H9 (cell line): ENCODE measurements around the gene EYA4. TPM values are rescaled to one million over a fixed set of nuclear protein-coding genes. Genes with fewer than 3 reads are reported as not detected.

Experiments used
- DNase-seq: peaks from one replicate; pipeline ENCODE4 v3.0.0-alpha.2; 2017
- H2AFZ ChIP-seq: one replicate; pipeline ENCODE4 v1.6.1; 2013; ENCODE audit warnings: mild to moderate bottlenecking, low read length, control low read depth, moderate library complexity
- H2AK5ac ChIP-seq: 2 replicates; pipeline ENCODE4 v1.6.1; 2013; ENCODE audit warnings: low read length, control low read depth, mixed read lengths; ENCODE audit not compliant: insufficient read length
- H2BK120ac ChIP-seq: one replicate; pipeline ENCODE4 v1.6.1; 2013; ENCODE audit warnings: low read depth, mild to moderate bottlenecking, low read length, control low read depth, inconsistent platforms; ENCODE audit not compliant: poor library complexity, severe bottlenecking
- H2BK12ac ChIP-seq: 2 replicates; pipeline ENCODE4 v1.6.1; 2013; ENCODE audit warnings: low read length, control low read depth, mixed read lengths, low read depth; ENCODE audit not compliant: insufficient read length
- H2BK15ac ChIP-seq: 2 replicates; pipeline ENCODE4 v1.6.1; 2013; ENCODE audit warnings: low read depth, low read length, control low read depth
- H2BK20ac ChIP-seq: one replicate; pipeline ENCODE4 v1.6.1; 2013; ENCODE audit warnings: low read depth, mild to moderate bottlenecking, low read length, control low read depth, inconsistent platforms; ENCODE audit not compliant: poor library complexity, severe bottlenecking
- H2BK5ac ChIP-seq: 2 replicates; pipeline ENCODE4 v1.6.1; 2013; ENCODE audit warnings: low read length, control low read depth, mixed read lengths; ENCODE audit not compliant: insufficient read length
- H3K14ac ChIP-seq: 2 replicates; pipeline ENCODE4 v1.6.1; 2013; ENCODE audit warnings: low read length, control low read depth; ENCODE audit not compliant: insufficient read depth
- H3K18ac ChIP-seq: 2 replicates; pipeline ENCODE4 v1.6.1; 2013; ENCODE audit warnings: low read depth, mild to moderate bottlenecking, mixed read lengths, low read length, control low read depth; ENCODE audit not compliant: insufficient read length
- H3K23ac ChIP-seq: 2 replicates; pipeline ENCODE4 v1.6.1; 2013; ENCODE audit warnings: low read length, control low read depth, mixed read lengths, low read depth; ENCODE audit not compliant: insufficient read length
- H3K23me2 ChIP-seq: 2 replicates; pipeline ENCODE4 v1.6.1; 2013; ENCODE audit warnings: low read depth, mild to moderate bottlenecking, mixed read lengths, low read length, control low read depth; ENCODE audit not compliant: insufficient read length, poor library complexity, severe bottlenecking
- H3K27ac ChIP-seq: 2 replicates; pipeline ENCODE4 v1.5.1; 2013; ENCODE audit warnings: low read length, control low read depth, mixed read lengths, low read depth; ENCODE audit not compliant: insufficient read length
- H3K27me3 ChIP-seq: 2 replicates; pipeline ENCODE4 v1.6.1; 2013; ENCODE audit warnings: low read length, control low read depth, inconsistent platforms; ENCODE audit not compliant: insufficient read depth
- H3K4ac ChIP-seq: 2 replicates; pipeline ENCODE4 v1.6.1; 2013; ENCODE audit warnings: low read depth, mild to moderate bottlenecking, control low read depth, inconsistent platforms, low read length, moderate library complexity
- H3K4me1 ChIP-seq: 2 replicates; pipeline ENCODE4 v1.6.1; 2013; ENCODE audit warnings: low read length, control low read depth, inconsistent platforms; ENCODE audit not compliant: insufficient read depth
- H3K4me2 ChIP-seq: 2 replicates; pipeline ENCODE4 v1.6.1; 2013; ENCODE audit warnings: low read length, control low read depth, mixed read lengths; ENCODE audit not compliant: insufficient read length, insufficient read depth
- H3K56ac ChIP-seq: 2 replicates; pipeline ENCODE4 v1.6.1; 2013; ENCODE audit warnings: low read depth, mild to moderate bottlenecking, mixed read lengths, low read length, control low read depth; ENCODE audit not compliant: insufficient read length
- H3K79me1 ChIP-seq: 2 replicates; pipeline ENCODE4 v1.6.1; 2013; ENCODE audit warnings: low read depth, mild to moderate bottlenecking, moderate library complexity, low read length, control low read depth, inconsistent platforms; ENCODE audit not compliant: insufficient read depth, poor library complexity, severe bottlenecking
- H3K79me2 ChIP-seq: 2 replicates; pipeline ENCODE4 v1.6.1; 2013; ENCODE audit warnings: low read length, control low read depth, inconsistent platforms; ENCODE audit not compliant: insufficient read depth
- H3K9ac ChIP-seq: 2 replicates; pipeline ENCODE4 v1.6.1; 2013; ENCODE audit warnings: low read length, control low read depth, mixed read lengths; ENCODE audit not compliant: insufficient read length; ENCODE audit errors: extremely low read depth
- H3K9me3 ChIP-seq: one replicate; pipeline ENCODE4 v1.6.1; 2013; ENCODE audit warnings: low read depth, low read length, inconsistent platforms; ENCODE audit not compliant: control insufficient read depth
- H3T11ph ChIP-seq: one replicate; pipeline ENCODE4 v1.6.1; 2013; ENCODE audit warnings: mild to moderate bottlenecking, low read length, control low read depth, inconsistent platforms
- H4K20me1 ChIP-seq: one replicate; pipeline ENCODE4 v1.6.1; 2013; ENCODE audit not compliant: control insufficient read depth, insufficient read length, insufficient read depth
- H4K5ac ChIP-seq: 2 replicates; pipeline ENCODE4 v1.6.1; 2013; ENCODE audit warnings: low read depth, mild to moderate bottlenecking, mixed read lengths, low read length, control low read depth; ENCODE audit not compliant: insufficient read length
- H4K8ac ChIP-seq: replicated peaks from 2 replicates; pipeline ENCODE4 v1.6.1; 2013; ENCODE audit warnings: low read length, control low read depth, mixed read lengths, low read depth; ENCODE audit not compliant: insufficient read length
- H4K91ac ChIP-seq: 2 replicates; pipeline ENCODE4 v1.6.1; 2013; ENCODE audit warnings: low read depth, mild to moderate bottlenecking, moderate library complexity, mixed read lengths, low read length, control low read depth; ENCODE audit not compliant: insufficient read length
- H3K27ac Mint-ChIP-seq, 3 experiments: 2 replicates in 2 of 3; 3 replicates in 1 of 3; pipeline ENCODE4 v1.8.0; 2020 to 2021; ENCODE audit warnings: mixed read lengths in 3 of 3, mild to moderate bottlenecking in 1 of 3, moderate library complexity in 1 of 3
- H3K27me3 Mint-ChIP-seq: 2 replicates; pipeline ENCODE4 v1.8.0; 2021; ENCODE audit warnings: low read depth, mild to moderate bottlenecking, moderate library complexity, mixed read lengths
- H3K36me3 Mint-ChIP-seq, 3 experiments: 2 replicates in 2 of 3; 3 replicates in 1 of 3; pipeline ENCODE4 v1.8.0; 2020 to 2021; ENCODE audit warnings: low read depth in 3 of 3, mixed read lengths in 3 of 3; ENCODE audit not compliant: insufficient read depth in 1 of 3
- H3K4me1 Mint-ChIP-seq, 2 experiments: 2 replicates each; pipeline ENCODE4 v1.8.0; 2020; ENCODE audit warnings: mixed read lengths in 2 of 2
- H3K4me3 Mint-ChIP-seq, 2 experiments: 2 replicates in 1 of 2; 3 replicates in 1 of 2; pipeline ENCODE4 v1.8.0; 2020 to 2021; ENCODE audit warnings: mild to moderate bottlenecking in 2 of 2, mixed read lengths in 2 of 2, moderate library complexity in 1 of 2
- H3K9me3 Mint-ChIP-seq, 2 experiments: 2 replicates in 1 of 2; 3 replicates in 1 of 2; pipeline ENCODE4 v1.8.0; 2020; ENCODE audit warnings: mild to moderate bottlenecking in 2 of 2, mixed read lengths in 2 of 2, moderate library complexity in 1 of 2
- CTCF ChIP-seq: fragments of 200-600 bp; sonication (generic); conservative IDR thresholded peaks from 3 replicates; pipeline ENCODE4 v1.8.0; 2021; ENCODE audit warnings: antibody characterized with exemption, mild to moderate bottlenecking
- WGBS: extraction: QIAGEN DNeasy Blood & Tissue Kit; methylation state at CpG from one replicate; pipeline ENCODE4 v1.1.7; 2013; ENCODE audit warnings: missing lambda C conversion rate, low lambda C conversion rate, mixed read lengths; ENCODE audit not compliant: insufficient read length; ENCODE audit errors: extremely low coverage; 5-methylcytosine and 5-hydroxymethylcytosine counted together
- total RNA-seq: library from RNA; stranded (reverse); gene quantifications from 2 replicates; pipeline ENCODE4 v1.2.1, GENCODE V29; 2021

EYA4 gene
- total RNA-seq, 1 experiment from 2014 or later: 0.26 TPM

GRCh38 chr6:133551436-133551835 lies 310.3 kb downstream of the EYA4 start:
- H4K5ac ChIP-seq: no peak overlapping the region
- no peaks in the 10 kb centered on the region for H3K79me2 ChIP-seq
- no peak overlapping the region for H3K27ac ChIP-seq
- no peaks in the 10 kb centered on the region for H3K79me1 ChIP-seq
- H4K8ac ChIP-seq: no peak overlapping the region
- no peak overlapping the region for H3K56ac ChIP-seq
- H3K4me2 ChIP-seq: no peak overlapping the region
- H3K23ac ChIP-seq: no peak overlapping the region
- H3K36me3 Mint-ChIP-seq: no peaks in the 10 kb centered on the region; a peak in 1 of 7 replicates
- H2AFZ ChIP-seq: no peak overlapping the region
- no peak overlapping the region for H4K91ac ChIP-seq
- H3K9me3 Mint-ChIP-seq: no peaks in the 10 kb centered on the region
- H3K27me3 Mint-ChIP-seq: no peaks in the 10 kb centered on the region
- WGBS: no CpG with 5 or more reads among the region's 3 CpGs
- no peak for DNase-seq
- no peaks in the 10 kb centered on the region for H3K9me3 ChIP-seq
- no peak overlapping the region for H2BK20ac ChIP-seq
- no peak overlapping the region for H2BK120ac ChIP-seq
- TF ChIP-seq CTCF: no peak
- no peaks in the 10 kb centered on the region for H3K27me3 ChIP-seq
- no peak overlapping the region for H3K27ac Mint-ChIP-seq
- H3K4ac ChIP-seq: no peak overlapping the region
- H3K4me3 Mint-ChIP-seq: no peak overlapping the region
- H3K14ac ChIP-seq: no peak overlapping the region
- no peak overlapping the region for H2BK5ac ChIP-seq
- H3K18ac ChIP-seq: no peak overlapping the region
- H3K4me1 Mint-ChIP-seq: peaks cover 28 to 30% of the 10 kb centered on the region in 2 experiments
- no peak overlapping the region for H2AK5ac ChIP-seq
- no peaks in the 10 kb centered on the region for H4K20me1 ChIP-seq
- no peak overlapping the region for H3T11ph ChIP-seq
- no peak overlapping the region for H2BK15ac ChIP-seq
- no peaks in the 10 kb centered on the region for H3K23me2 ChIP-seq
- H3K9ac ChIP-seq: no peak overlapping the region
- peaks cover 6% of the 10 kb centered on the region; the same call in 1 of the 2 replicates for H3K4me1 ChIP-seq
- H2BK12ac ChIP-seq: no peak overlapping the region
